Neural cell (in vitro differentiated cells): ENCODE measurements around the gene LRRC55. TPM values are rescaled to one million over a fixed set of nuclear protein-coding genes. Genes with fewer than 3 reads are reported as not detected.

ENCODE experiments used
- H2AFZ ChIP-seq: fragments of 200-600, 300-800 bp; sonication (generic), shearing (Covaris generic); 2 replicates; pipeline ENCODE4 v1.6.0; 2014; ENCODE audit warnings: low read depth, mild to moderate bottlenecking, antibody characterized with exemption, low read length, moderate library complexity
- H3F3A ChIP-seq: fragments of 200-600 bp; shearing (Covaris generic); 2 replicates; pipeline ENCODE4 v1.6.1; 2016; ENCODE audit warnings: mild to moderate bottlenecking, moderate library complexity, mixed read lengths, antibody characterized with exemption, low read length; ENCODE audit not compliant: insufficient read depth, poor library complexity, severe bottlenecking
- H3K27ac ChIP-seq: fragments of 200-600, 300-800 bp; sonication (generic), shearing (Covaris generic); 2 replicates; pipeline ENCODE4 v1.5.1; 2014; ENCODE audit warnings: mild to moderate bottlenecking, low read length, moderate library complexity
- H3K27me3 ChIP-seq: fragments of 300-800, 200-600 bp; sonication (generic), shearing (Covaris generic); 2 replicates; pipeline ENCODE4 v1.6.0; 2014; ENCODE audit warnings: mild to moderate bottlenecking, low read depth, low read length, moderate library complexity; ENCODE audit not compliant: insufficient read depth
- H3K36me3 ChIP-seq: fragments of 300-800, 200-600 bp; sonication (generic), shearing (Covaris generic); 2 replicates; pipeline ENCODE4 v1.5.1; 2014; ENCODE audit warnings: mild to moderate bottlenecking, antibody characterized with exemption, low read length, moderate library complexity; ENCODE audit not compliant: insufficient read depth
- H3K4me2 ChIP-seq: fragments of 300-800, 200-600 bp; sonication (generic), shearing (Covaris generic); 2 replicates; pipeline ENCODE4 v1.6.0; 2014; ENCODE audit warnings: mild to moderate bottlenecking, low read length
- H3K4me3 ChIP-seq: fragments of 300-800, 200-600 bp; sonication (generic), shearing (Covaris generic); 2 replicates; pipeline ENCODE4 v1.5.1; 2014; ENCODE audit warnings: mild to moderate bottlenecking, low read length, moderate library complexity
- H3K79me2 ChIP-seq: fragments of 200-600 bp; shearing (Covaris generic); replicated peaks from 2 replicates; pipeline ENCODE4 v1.6.0; 2014; ENCODE audit warnings: mild to moderate bottlenecking, low read length, moderate library complexity; ENCODE audit not compliant: insufficient read depth
- H3K9ac ChIP-seq: fragments of 300-800, 200-600 bp; sonication (generic), shearing (Covaris generic); 2 replicates; pipeline ENCODE4 v1.6.1; 2016; ENCODE audit warnings: mild to moderate bottlenecking, low read length, mixed read lengths
- H3K9me2 ChIP-seq: fragments of 200-600 bp; shearing (Covaris generic); 2 replicates; pipeline ENCODE4 v1.6.1; 2016; ENCODE audit warnings: mild to moderate bottlenecking, low read length, mixed read lengths; ENCODE audit not compliant: insufficient read depth
- H3K9me3 ChIP-seq: fragments of 200-600, 300-800 bp; sonication (generic), shearing (Covaris generic); 2 replicates; pipeline ENCODE4 v1.6.1; 2016; ENCODE audit warnings: mild to moderate bottlenecking, mixed run types, low read length, moderate library complexity, mixed read lengths
- H4K20me1 ChIP-seq: fragments of 200-600 bp; shearing (Covaris generic); 2 replicates; pipeline ENCODE4 v1.6.1; 2016; ENCODE audit warnings: mild to moderate bottlenecking, mixed run types; ENCODE audit not compliant: insufficient read depth
- CTCF ChIP-seq: fragments of 450-650 bp; IDR thresholded peaks from 2 replicates; pipeline ENCODE4 v1.5.1; 2014; ENCODE audit warnings: antibody characterized with exemption, mild to moderate bottlenecking, moderate library complexity; ENCODE audit not compliant: poor library complexity, severe bottlenecking
- EP300 ChIP-seq: fragments of 450-650 bp; conservative IDR thresholded peaks from 2 replicates; pipeline ENCODE4 v1.6.1; 2014; ENCODE audit warnings: antibody characterized with exemption, mild to moderate bottlenecking, moderate library complexity; ENCODE audit not compliant: poor library complexity, severe bottlenecking
- POLR2AphosphoS5 ChIP-seq: IDR thresholded peaks from 2 replicates; pipeline ENCODE4 v1.6.1; 2012
- RAD21 ChIP-seq: fragments of 450-650 bp; conservative IDR thresholded peaks from 2 replicates; pipeline ENCODE4 v1.6.1; 2014; ENCODE audit warnings: antibody characterized with exemption, mild to moderate bottlenecking, moderate library complexity
- REST ChIP-seq: IDR thresholded peaks from 2 replicates; pipeline ENCODE4 v1.6.1; 2012; ENCODE audit warnings: borderline replicate concordance
- SMC3 ChIP-seq: fragments of 450-650 bp; conservative IDR thresholded peaks from 2 replicates; pipeline ENCODE4 v1.6.1; 2014; ENCODE audit warnings: antibody characterized with exemption, mild to moderate bottlenecking, moderate library complexity; ENCODE audit not compliant: poor library complexity
- TAF1 ChIP-seq: IDR thresholded peaks from 2 replicates; pipeline ENCODE4 v1.6.1; 2012; ENCODE audit warnings: low read depth
- polyA plus RNA-seq: library from polyadenylated mRNA; depleted of rRNA; stranded (reverse); fragments of >200 nt; gene quantifications from 2 replicates; pipeline ENCODE4 v1.2.3, GENCODE V29; 2014

Gene LRRC55
- polyA plus RNA-seq, 1 donor from 2014 or later: 2.8 TPM

- H3K4me3 ChIP-seq: no peak overlapping the region
- H3K9me3 ChIP-seq: no peaks in the 10 kb centered on the region
- H3K27ac ChIP-seq: no peak overlapping the region
- no peak overlapping the region for H3K9ac ChIP-seq
- H4K20me1 ChIP-seq: no peaks in the 10 kb centered on the region
- no peaks in the 10 kb centered on the region for H3K79me2 ChIP-seq
- H3K27me3 ChIP-seq: no peaks in the 10 kb centered on the region
- no peaks in the 10 kb centered on the region for H3F3A ChIP-seq
- no peak overlapping the region for H2AFZ ChIP-seq
- TF ChIP-seq CTCF (no peak), EP300 (no peak), REST (no peak), RAD21 (no peak)
- H3K9me2 ChIP-seq: no peaks in the 10 kb centered on the region
- no peaks in the 10 kb centered on the region for H3K36me3 ChIP-seq
- H3K4me2 ChIP-seq: no peak overlapping the region
These were observed 23.4 kb downstream of the LRRC55 start for GRCh38 chr11:57205041-57205641.

GRCh38 chr11:57207168-57207567 is 25.4 kb downstream of the LRRC55 start:
- no peaks in the 10 kb centered on the region for H3K9me3 ChIP-seq
- no peak overlapping the region for H3K27ac ChIP-seq
- no peaks in the 10 kb centered on the region for H4K20me1 ChIP-seq
- no peaks in the 10 kb centered on the region for H3K79me2 ChIP-seq
- TF ChIP-seq REST (no peak), CTCF (no peak), RAD21 (no peak), SMC3 (no peak), TAF1 (no peak), POLR2AphosphoS5 (no peak)
- H2AFZ ChIP-seq: no peak overlapping the region
- no peak overlapping the region for H3K4me2 ChIP-seq
- H3K4me3 ChIP-seq: no peak overlapping the region
- H3K27me3 ChIP-seq: no peaks in the 10 kb centered on the region
- H3K36me3 ChIP-seq: no peaks in the 10 kb centered on the region
- no peak overlapping the region for H3K9ac ChIP-seq
- H3K9me2 ChIP-seq: no peaks in the 10 kb centered on the region
- no peaks in the 10 kb centered on the region for H3F3A ChIP-seq
